GM21723 (cell line): ENCODE measurements around the gene CIPC.

Source experiments
- ATAC-seq: cut with Tn5 transposase; IDR thresholded peaks from one replicate; pipeline ENCODE4 v1.9.1; 2021; ENCODE audit warnings: mild to moderate bottlenecking, moderate library complexity; ENCODE audit not compliant: unreplicated experiment

Gene CIPC

DNA sequence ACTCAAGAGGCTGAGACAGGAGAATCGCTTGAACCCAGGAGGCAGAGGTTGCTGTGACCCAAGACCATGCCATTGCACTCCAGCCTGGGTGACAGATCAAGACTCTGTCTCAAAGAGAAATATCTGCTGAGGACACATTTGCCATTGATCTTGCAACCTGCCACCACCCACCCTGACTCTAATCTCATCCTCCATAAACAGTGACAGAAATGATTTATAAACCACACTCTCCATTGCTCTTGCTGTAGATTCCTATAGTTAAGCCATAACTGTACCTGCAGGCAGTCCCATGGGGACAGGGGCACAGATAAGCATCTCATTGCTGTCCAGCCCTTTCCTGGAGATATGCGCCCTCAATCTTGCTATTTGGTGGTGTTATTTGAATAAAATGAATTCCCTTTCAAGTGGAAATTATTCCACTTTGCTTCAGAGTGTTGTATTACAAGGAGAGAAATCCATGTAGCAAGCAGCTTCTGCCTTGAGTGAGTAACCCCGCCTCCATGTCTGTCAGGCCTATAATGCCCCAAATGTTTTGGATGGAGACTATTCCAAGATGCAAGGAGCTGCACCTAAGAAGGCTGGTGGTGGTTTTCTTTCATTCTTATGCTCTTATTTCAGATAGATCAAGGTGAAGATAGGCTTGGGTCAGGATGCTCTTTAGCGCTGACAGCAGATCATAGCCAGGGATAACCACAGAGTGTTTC is 46.5 kb downstream of the CIPC start:
- no peak for ATAC-seq

DNA sequence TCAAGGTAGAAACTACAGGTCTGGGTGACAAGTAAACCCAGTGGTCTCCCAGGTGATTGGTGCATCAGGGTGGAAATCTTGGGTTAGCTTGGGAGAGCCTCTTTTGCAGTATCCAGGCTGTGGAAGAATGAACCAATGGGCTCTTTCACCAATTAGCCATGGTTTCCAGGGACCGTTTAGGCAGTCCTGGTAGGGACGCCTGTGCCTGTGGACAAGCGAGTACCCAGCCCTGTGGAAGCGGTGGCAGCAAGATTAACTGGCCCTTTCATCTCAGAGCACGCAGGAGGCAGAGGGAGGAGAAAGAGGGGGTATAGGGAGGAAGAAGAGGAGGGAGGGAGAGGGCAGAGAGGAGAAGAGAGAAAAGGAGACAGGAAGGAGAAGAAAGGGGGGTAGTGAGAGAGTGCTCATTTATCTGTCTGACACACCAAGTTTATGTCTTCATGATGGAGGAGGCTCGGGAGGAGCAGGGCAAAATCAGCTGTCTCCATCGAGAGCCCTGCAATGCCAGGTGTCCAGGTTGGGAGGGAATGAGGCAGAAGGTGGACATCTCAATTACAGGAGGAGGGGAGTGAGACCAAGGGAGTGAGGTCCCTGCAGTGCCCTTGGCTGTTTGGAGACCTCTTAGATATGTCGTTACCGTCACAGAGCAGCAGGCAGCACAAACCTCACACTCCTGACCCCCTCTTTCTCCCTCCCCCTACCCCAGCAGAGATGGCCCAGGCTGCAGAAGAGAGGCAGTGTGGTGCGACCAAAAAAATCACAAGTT is 48.1 kb downstream of the CIPC start:
- no peak for ATAC-seq

DNA sequence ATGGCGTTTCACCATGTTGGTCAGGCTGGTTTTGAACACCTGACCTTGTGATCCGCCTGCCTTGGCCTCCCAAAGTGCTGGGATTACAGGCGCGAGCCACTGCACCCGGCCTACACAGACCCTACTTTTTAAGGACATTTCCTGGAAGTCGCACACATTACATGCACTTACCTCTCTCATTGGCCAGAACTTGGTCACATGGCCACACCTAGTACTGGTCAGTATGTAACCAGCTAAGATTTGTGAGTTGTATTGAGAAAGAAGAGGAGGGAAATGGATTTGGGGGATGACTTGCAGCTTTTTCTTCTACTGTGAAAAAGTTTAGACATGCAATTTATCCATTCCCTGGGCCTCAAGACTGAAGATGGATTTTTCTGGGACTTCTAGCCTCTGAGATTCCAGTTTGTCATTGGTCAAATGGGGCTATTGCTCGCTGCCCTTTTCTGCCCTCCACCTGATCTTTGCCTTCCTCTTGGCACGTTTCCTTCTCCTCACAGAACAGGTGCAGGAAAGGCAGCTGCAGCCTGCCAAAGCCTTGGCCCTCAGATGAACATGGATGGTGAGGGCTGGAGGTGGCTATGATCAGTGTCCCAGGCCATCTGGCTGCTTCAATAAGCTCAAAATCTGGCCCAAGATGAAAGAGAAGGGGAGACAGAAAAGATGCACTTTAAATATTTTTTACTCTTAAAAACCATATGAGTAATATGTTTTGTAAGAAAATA is 50.6 kb downstream of the CIPC start:
- ATAC-seq = no peak

DNA sequence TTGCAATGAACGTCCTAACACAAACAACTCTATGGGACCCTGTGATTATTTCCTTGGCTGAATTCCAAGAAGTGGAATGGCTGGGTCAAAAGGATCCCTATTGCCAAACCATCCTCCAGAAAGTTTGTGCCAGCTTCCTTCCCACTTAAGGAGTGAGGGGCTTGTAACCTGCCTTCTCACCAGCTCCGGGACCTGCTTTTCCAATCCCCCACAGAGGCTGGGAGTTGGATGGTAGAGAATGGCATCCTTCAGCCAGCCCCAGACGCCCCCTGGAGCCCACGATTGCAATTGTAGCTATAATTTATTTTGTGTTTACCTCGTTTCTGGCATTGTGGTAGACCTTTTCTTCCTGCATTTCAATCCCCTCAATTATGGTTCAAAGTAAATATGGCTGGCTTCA is 53.2 kb downstream of the CIPC start:
- ATAC-seq = no peak

DNA sequence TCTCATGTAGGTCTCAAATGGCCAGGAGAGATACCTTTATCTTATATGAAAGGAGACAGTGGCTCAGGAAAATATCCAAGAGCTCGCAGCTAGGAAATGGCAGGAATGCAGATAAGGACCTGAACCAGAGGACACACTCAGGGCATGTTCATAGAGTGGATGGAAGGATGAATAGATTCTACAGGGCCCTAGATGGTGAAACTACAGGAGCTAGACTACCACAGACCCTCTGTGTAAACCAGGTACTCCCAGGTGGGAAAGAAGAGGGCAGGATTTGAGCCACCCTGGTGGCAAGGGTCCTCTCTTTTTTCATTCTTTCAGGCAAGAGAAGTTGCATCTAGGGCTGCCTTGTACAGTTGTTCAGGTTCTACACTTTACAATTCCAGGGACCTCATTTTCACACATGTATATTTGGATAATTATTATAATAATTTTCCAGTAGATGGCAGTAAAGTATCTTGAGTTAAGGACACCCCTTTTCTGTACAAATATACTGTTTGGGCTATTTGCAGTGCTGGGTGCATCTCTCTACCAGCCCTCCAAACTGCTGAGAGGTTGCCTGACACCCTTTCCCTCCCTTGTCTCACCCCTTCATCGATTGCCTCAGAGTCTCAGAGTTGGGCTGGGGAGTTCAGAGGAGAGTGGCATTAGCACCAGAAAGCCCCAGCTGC is 54.0 kb downstream of the CIPC start:
- no peak for ATAC-seq

DNA sequence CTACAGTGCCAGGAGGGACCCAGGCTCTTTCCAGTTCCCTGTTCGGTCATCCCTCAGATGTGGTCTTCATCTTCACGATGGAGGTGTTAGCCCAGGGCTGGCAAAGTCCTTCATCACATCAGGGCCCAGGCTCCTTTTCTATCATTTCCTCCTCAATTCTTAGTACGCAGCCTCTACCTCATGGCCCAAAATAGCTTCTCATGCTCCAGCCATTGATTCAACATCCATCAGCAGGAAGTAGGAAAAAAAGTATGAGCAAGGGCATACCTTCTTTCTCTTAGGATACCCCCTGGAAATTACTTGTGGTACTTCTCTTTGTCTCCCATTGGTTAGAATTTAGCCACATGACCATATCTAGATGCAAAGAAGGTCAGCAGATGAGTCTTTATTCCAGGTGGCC is 55.7 kb downstream of the CIPC start:
- no peak for ATAC-seq

DNA sequence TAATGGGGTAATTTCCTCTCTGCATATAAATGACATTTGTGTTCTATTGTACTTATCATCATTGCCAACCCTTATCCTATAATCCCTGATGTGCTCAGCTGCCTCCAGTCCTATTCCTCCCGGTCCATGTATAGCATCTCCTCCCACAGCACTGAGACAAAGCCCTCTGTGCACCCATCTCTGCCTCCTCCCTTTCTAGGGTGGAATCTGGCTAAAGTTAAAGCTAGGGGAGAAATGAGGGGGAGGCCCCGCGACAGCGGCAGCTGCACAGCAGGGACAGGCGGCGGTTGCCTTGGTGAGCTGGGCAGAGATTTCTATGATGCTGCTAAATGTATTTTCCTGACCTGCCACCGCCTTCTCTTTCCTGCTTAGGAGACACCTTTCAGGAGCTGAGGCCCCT is 56.4 kb downstream of the CIPC start:
- ATAC-seq = no peak

DNA sequence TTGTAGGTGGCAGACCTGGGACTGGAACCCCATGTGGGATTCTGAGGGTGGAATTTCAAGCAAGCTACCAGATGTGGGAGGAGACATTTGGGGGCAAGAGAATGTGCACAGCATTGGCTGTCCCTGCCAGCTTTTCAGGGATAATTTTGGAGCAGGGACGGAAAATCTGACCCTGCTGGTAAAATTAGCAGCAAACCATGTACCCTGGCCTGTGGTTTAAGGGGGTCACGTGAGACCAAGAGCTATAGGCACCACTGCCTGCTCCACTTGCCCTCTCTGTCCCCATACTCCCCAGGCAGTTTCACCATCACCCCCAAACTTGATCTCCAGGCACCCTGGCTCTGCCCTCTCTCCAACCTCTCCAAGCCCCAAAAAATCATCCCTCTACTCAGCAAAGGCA is 57.0 kb downstream of the CIPC start:
- ATAC-seq = no peak

DNA sequence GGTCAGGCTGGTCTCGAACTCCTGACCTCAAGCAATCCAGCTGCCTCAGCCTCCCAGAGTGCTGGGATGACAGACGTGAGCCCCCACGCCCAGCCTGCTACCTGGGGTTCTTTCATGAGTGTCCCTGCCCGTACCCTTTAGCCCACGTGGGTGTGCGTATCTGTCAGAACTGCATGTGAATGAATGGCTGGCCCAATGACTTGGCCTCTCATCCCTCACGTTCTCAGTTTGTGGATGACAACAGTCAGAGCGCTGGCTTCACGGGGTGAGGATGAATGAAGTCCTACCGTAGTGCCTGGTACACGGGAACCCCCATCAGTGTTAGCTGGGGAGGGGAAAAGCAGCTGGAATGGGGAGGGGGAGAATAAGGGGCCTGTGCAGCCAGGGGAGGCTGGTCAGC is 59.7 kb downstream of the CIPC start:
- no peak for ATAC-seq

DNA sequence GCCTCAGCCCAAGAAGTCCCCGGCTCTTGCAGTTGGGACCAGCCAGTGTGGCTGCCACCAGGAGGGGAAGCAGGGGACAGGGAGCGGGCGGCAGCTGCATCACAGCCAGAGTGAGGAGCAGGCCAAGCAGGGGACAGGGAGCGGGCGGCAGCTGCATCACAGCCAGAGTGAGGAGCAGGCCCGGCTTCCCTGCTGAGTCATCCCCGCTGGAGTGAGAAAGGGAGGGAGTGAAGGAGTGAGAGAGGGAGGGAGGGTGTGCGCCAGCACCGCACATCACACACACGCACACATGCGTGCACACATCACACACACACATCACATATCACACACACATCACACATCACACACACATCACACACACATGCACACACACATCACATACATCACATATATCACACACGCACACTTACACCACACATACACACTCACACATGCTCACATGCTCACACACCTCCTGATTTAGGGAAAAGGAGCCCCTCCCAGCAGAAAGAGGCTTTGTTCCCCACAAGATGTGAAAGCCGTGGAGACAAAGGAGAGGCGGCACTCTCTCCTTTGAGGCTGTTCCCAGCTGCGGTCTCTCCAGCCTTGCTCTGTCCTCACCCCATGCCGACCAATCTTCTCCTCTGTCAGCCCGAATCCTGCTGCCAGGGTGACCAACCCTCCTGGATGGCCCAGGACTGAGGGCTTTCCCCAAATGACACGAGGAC is 60.3 kb downstream of the CIPC start:
- no peak for ATAC-seq

DNA sequence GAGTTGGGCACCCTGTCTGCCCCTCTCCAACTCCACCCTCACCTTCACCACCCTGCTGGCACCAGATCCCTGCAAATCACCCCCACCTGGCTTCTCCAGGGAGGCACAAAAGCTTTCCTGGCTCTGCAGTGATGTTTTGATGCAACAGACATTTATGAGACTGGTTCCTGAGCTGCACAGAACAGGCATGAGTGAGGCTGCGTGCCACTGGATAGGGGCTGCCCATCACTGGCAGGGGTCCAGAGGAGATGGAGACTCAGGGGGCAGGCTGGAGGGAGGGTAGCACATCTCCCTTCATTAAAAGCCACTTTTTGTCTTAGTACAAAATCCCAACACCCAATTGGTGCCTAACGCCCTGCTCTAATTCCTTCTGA is 60.8 kb downstream of the CIPC start:
- no peak for ATAC-seq

DNA sequence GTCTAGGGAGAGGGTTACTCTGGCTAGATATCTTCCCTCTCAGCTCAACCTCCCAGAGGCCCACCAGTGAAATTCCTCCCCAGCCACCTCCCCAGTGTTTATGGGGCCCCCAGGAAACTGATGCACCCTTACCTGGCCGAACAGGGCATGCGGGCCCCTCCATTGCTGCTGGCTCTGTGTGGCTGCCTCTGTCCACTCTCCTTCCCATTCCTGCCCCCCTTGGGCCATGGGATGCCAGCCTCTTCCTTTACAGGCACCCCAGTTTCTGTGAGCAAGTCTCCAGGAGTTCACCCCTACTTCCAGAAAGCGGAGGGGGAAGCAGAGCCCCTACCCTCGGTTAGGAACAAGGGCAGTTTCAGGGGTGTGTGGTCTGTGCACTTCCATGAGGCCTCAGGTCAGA is 63.0 kb downstream of the CIPC start:
- no peak for ATAC-seq
